Mammary epithelial cell (primary cell): ENCODE measurements around the gene MGAT5.

Source experiments
- CTCF ChIP-seq, 2 donors: IDR thresholded peaks in 1 of 2; conservative IDR thresholded peaks in 1 of 2; 2 replicates each; pipeline ENCODE4 v1.5.1; 2011 to 2012; ENCODE audit warnings: inconsistent platforms in 2 of 2, low read length in 2 of 2, mild to moderate bottlenecking in 2 of 2, control low read depth in 1 of 2, low read depth in 1 of 2; ENCODE audit not compliant: insufficient read depth in 1 of 2; ENCODE audit errors: extremely low read depth in 1 of 2
- EZH2 ChIP-seq: IDR thresholded peaks from 2 replicates; pipeline ENCODE4 v1.6.1; 2012; ENCODE audit warnings: low read length, inconsistent platforms, borderline replicate concordance

- TF ChIP-seq CTCF (conservative IDR thresholded peaks at IDR 0.05 in 1 of 2, IDR thresholded peaks at IDR 0.05 in 1 of 2; ENCODE audit: extremely low read depth in 1 of 2, insufficient read depth in 1 of 2, low read depth in 1 of 2, low read length in 2 of 2) (no peak), EZH2 (no peak)
Measured at GRCh38 chr2:134379293-134379692, 125.4 kb downstream of the MGAT5 start.
